ENCODE measurements around the gene NCOA5. TPM values are rescaled to one million over a fixed set of nuclear protein-coding genes. Genes with fewer than 3 reads are reported as not detected.

Gene NCOA5
- polyA plus RNA-seq, 1 experiment: 27.0 TPM

DNA sequence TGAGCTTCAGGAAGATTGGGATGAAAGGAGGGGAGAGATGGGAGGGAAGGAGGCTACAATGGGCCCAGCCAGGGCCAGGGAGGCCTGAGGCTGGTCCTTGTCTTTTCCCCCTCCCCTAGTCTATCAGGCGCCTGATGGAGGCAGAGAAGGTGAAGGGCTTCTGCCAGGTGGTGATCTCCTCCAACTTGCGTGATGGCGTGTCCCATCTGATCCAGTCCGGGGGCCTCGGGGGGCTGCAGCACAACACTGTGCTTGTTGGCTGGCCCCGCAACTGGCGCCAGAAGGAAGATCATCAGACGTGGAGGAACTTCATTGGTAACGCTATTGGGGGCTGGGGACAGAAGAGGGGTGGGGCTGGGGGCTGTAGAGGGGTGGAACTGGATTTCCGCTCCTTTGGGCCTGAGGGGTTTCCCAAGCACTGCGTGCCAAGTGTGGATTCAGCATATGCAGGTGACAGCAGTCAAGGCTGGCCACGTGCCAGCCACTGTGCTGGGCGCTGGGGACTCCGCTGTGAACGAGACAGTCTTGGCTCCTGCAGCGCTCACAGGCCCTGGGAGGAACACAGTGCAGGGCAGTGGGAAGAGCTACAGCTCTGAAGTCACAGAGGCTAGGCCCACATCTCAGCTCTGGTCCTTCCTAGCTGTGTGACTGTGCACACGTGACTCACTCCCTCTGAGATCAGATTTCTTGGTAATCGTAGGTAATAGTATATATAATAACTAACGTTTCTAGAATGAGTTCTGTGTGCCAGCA is 38.0 kb downstream of the NCOA5 start:
- no peak for DNase-seq (ENCODE audit: low read depth, low spot score)
- Histone ChIP-seq H3K27ac (ENCODE audit: low read depth, low read length) (no peak overlapping the region), H3K9me3 (ENCODE audit: control insufficient read depth, insufficient read depth, low read length) (no peaks in the 10 kb centered on the region), H3K4me3 (ENCODE audit: low read depth, low read length) (no peak overlapping the region), H3K27me3 (ENCODE audit: control insufficient read depth, insufficient read depth, low read length) (peaks cover 11% of the 10 kb centered on the region)
- CTCF ChIA-PET: no interaction called here
- TF ChIP-seq, protein P1, sequence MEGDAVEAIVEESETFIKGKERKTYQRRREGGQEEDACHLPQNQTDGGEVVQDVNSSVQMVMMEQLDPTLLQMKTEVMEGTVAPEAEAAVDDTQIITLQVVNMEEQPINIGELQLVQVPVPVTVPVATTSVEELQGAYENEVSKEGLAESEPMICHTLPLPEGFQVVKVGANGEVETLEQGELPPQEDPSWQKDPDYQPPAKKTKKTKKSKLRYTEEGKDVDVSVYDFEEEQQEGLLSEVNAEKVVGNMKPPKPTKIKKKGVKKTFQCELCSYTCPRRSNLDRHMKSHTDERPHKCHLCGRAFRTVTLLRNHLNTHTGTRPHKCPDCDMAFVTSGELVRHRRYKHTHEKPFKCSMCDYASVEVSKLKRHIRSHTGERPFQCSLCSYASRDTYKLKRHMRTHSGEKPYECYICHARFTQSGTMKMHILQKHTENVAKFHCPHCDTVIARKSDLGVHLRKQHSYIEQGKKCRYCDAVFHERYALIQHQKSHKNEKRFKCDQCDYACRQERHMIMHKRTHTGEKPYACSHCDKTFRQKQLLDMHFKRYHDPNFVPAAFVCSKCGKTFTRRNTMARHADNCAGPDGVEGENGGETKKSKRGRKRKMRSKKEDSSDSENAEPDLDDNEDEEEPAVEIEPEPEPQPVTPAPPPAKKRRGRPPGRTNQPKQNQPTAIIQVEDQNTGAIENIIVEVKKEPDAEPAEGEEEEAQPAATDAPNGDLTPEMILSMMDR (IDR thresholded peaks at IDR 0.05; ENCODE audit: low read depth, low read length): no peak
- POLR2A ChIA-PET: interaction anchor here (0.7 kb wide), 1 partner anchor 15 kb away, joined by 3 read pairs; no protein-coding TSS in a partner anchor

DNA sequence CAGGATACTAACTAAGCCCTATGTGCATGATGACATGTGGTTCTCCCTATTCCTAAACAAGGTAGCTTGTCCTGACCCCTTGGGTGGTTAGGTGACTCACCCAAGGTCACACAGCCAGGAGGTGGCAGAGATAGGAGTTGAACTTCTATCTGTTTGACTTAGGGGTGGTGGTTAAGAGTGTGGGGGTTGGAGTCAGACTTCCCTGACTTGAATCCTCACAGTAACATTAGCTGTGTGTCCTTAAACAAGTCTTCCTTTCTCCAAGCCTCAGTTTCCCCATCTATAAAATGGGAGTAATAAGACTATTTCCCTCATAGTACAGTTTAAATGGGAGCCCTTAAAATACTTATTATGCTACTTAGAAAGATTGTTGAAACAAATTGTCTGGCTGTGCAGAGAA is 38.9 kb downstream of the NCOA5 start:
- CTCF ChIA-PET: no interaction called here
- TF ChIP-seq, protein P1 (IDR thresholded peaks at IDR 0.05; ENCODE audit: low read depth, low read length): no peak

DNA sequence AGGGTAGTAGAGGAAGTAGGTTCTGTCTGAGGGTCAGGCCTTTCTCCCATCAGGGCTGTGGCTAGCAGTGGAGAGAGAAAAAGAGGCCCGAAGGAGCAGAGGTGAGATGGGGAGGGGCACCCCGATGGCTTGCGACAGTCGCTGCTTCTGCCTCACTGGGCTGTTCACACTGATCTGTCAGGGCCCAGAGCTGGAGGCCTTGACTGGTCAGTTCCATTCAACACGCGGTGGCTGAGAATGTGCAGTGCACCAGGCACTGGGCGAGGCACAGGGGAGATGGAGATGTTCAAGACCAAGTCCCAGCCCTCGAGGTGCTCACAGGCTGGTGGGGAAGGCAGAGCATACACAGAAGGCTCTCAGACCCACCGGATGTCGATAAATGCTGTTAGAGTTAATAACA is 39.3 kb downstream of the NCOA5 start:
- H3K9me3 ChIP-seq (ENCODE audit: control insufficient read depth, insufficient read depth, low read length): no peaks in the 10 kb centered on the region
- no peak overlapping the region for H3K27ac ChIP-seq (ENCODE audit: low read depth, low read length)
- TF ChIP-seq, protein P1 (IDR thresholded peaks at IDR 0.05; ENCODE audit: low read depth, low read length): no peak
- ChIA-PET POLR2A (no interaction called here), CTCF (no interaction called here)
- H3K4me3 ChIP-seq (ENCODE audit: low read depth, low read length): no peak overlapping the region
- DNase-seq (ENCODE audit: low read depth, low spot score): no peak
- peaks cover 13% of the 10 kb centered on the region for H3K27me3 ChIP-seq (ENCODE audit: control insufficient read depth, insufficient read depth, low read length)

More for the DNA sequence above, 38.9 kb downstream of the NCOA5 start:
- POLR2A ChIA-PET: interaction anchor here (0.7 kb wide), 1 partner anchor 14 kb away, joined by 3 read pairs; no protein-coding TSS in a partner anchor
- Histone ChIP-seq H3K4me3 (ENCODE audit: low read depth, low read length) (no peak overlapping the region), H3K27ac (ENCODE audit: low read depth, low read length) (no peak overlapping the region), H3K27me3 (ENCODE audit: control insufficient read depth, insufficient read depth, low read length) (peaks cover 11% of the 10 kb centered on the region), H3K9me3 (ENCODE audit: control insufficient read depth, insufficient read depth, low read length) (no peaks in the 10 kb centered on the region)
- DNase-seq (ENCODE audit: low read depth, low spot score): no peak

DNA sequence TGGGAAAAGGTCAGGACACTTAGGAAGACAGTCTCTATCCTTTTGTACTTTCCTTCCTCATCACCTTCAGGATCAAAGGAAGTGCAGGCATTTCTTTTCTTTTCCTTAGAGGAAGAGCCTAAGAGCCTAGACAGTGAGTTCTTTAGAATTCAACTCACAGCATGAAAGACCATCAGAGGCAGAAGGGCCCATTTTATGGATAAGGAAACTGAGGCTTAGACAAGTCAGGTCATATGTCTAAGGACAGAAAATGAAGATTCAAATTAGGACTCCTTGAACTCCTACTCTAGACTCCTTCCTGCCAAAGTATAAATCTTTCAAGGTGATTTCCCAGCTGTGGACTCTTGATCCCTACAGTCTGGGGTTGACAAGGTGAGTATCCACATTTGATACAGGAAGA is 39.9 kb downstream of the NCOA5 start:
- CTCF ChIA-PET: no interaction called here

DNA sequence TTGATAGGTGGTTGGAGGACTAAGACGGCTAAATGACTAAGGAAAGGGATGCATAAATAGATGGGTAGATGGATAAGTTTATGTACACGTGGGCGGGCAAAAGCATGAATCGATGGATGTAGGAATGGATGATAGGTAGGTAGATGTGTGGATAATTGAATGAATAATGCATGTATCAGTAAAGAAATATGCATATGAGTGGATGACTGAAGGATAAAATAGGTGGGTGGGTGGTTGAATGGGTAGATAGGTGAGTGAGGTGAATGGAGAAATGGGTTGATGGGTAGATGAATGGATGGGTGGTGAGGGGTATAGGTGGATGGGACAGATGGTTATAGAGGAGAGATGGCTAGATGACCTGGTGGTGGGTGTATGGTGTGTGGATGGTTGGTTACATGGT is 40.6 kb downstream of the NCOA5 start:
- ChIA-PET CTCF (no interaction called here), POLR2A (no interaction called here)
- Histone ChIP-seq H3K27ac (ENCODE audit: low read depth, low read length) (no peak overlapping the region), H3K4me3 (ENCODE audit: low read depth, low read length) (no peak overlapping the region), H3K9me3 (ENCODE audit: control insufficient read depth, insufficient read depth, low read length) (no peaks in the 10 kb centered on the region), H3K27me3 (ENCODE audit: control insufficient read depth, insufficient read depth, low read length) (peaks cover 12% of the 10 kb centered on the region)
- DNase-seq (ENCODE audit: low read depth, low spot score): no peak
- TF ChIP-seq, protein P1 (IDR thresholded peaks at IDR 0.05; ENCODE audit: low read depth, low read length): no peak

More for the DNA sequence above, 39.9 kb downstream of the NCOA5 start:
- POLR2A ChIA-PET: no interaction called here
- Histone ChIP-seq H3K27ac (ENCODE audit: low read depth, low read length) (no peak overlapping the region), H3K27me3 (ENCODE audit: control insufficient read depth, insufficient read depth, low read length) (peaks cover 13% of the 10 kb centered on the region), H3K4me3 (ENCODE audit: low read depth, low read length) (no peak overlapping the region), H3K9me3 (ENCODE audit: control insufficient read depth, insufficient read depth, low read length) (no peaks in the 10 kb centered on the region)
- TF ChIP-seq, protein P1 (IDR thresholded peaks at IDR 0.05; ENCODE audit: low read depth, low read length): no peak
- DNase-seq (ENCODE audit: low read depth, low spot score): no peak
